ENCODE measurements around the gene PRSS50. TPM values are rescaled to one million over a fixed set of nuclear protein-coding genes. Genes with fewer than 3 reads are reported as not detected.

The PRSS50 gene
- total RNA-seq, 2 experiments from 2014 or later, result not detected

GRCh38 chr3:46676601-46677410 lies 40.9 kb downstream of the PRSS50 start:
- POLR2A ChIA-PET, result no interaction called here
- no peaks in the 10 kb centered on the region for H3K27me3 Mint-ChIP-seq (ENCODE audit: low read depth)
- no peaks in the 10 kb centered on the region for H3K4me1 Mint-ChIP-seq (ENCODE audit: low read depth)

DNA sequence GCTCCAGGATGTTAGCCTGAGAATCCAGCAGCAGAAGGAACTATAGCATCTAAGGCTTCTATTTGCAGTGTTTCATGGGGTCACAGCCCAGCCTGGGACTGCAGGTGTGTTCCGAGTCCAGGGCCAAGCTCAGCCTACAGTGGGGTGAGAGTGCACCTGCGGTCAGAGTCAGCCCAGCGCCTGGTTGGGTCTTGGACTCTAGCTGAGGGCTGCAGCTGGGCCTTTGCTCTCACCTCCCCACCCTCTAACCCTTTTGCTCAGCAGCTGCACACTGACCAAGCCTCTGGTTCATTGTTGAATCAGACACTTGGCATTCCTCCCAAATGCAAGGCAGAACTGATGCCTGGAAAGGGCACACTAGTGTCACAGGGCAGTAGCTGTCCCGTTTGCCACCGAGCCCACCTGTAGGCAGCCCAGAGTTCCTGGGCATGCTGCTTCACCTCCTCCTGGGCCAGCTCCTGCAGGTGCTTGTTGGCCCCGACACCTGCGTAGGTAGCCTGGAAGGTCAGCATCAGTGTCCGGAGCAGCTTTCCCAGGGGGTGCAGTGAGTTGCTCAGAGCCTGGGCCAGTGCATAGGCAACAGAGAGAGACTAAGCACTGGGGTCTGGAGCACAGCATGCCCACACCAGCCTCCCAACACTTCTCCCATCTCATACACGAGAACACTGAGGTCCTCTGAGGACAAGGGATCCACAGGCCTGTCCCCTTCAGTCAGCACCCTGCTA lies 41.7 kb downstream of the PRSS50 start:
- DNase-seq, result no peak
- H3K4me1 Mint-ChIP-seq (ENCODE audit: low read depth), result no peaks in the 10 kb centered on the region
- H3K9me3 Mint-ChIP-seq (ENCODE audit: insufficient read depth), result no peaks in the 10 kb centered on the region
- no peaks in the 10 kb centered on the region for H3K27me3 Mint-ChIP-seq (ENCODE audit: low read depth)
- no peak overlapping the region for H3K4me3 Mint-ChIP-seq
- ATAC-seq, result no peak
- no peaks in the 10 kb centered on the region for H3K36me3 Mint-ChIP-seq (ENCODE audit: low read depth)
- no peak overlapping the region for H3K27ac Mint-ChIP-seq
- ChIA-PET CTCF (interaction anchor here (0.9 kb wide), 1 partner anchor 187 kb away, joined by 5 read pairs; no protein-coding TSS in a partner anchor), POLR2A (no interaction called here)

More at GRCh38 chr3:46676601-46677410, 40.9 kb downstream of the PRSS50 start:
- ATAC-seq (no peak), DNase-seq (no peak)
- no peaks in the 10 kb centered on the region for H3K9me3 Mint-ChIP-seq (ENCODE audit: insufficient read depth)
- H3K27ac Mint-ChIP-seq, result no peak overlapping the region
- CTCF ChIA-PET, result interaction anchor here (0.9 kb wide), 1 partner anchor 188 kb away, joined by 5 read pairs; no protein-coding TSS in a partner anchor
- H3K36me3 Mint-ChIP-seq (ENCODE audit: low read depth), result no peaks in the 10 kb centered on the region
- H3K4me3 Mint-ChIP-seq, result no peak overlapping the region

DNA sequence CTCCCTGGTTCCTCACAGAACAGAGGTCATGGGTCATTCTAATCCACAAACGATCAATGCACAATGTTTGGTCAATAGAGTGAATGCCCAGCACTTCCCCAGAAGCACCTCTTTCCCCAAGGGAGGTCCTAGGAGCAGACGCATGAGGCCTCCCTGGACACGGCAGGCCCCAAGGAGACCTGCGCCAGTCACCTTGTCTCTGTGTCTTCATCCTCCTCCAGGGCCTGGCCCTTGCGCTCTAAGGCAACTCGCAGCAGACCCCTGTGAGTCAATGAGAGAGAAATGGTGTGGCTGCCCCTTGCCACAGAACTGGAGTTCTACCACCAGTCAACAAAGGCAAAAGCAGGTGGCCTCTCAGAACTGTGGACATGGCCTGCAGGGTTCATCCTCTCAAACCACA lies 42.2 kb downstream of the PRSS50 start:
- no peak overlapping the region for H3K4me3 Mint-ChIP-seq
- ATAC-seq, result no peak
- ChIA-PET POLR2A (no interaction called here), CTCF (interaction anchor here (0.9 kb wide), 1 partner anchor 187 kb away, joined by 5 read pairs; no protein-coding TSS in a partner anchor)
- no peaks in the 10 kb centered on the region for H3K27me3 Mint-ChIP-seq (ENCODE audit: low read depth)
- no peaks in the 10 kb centered on the region for H3K36me3 Mint-ChIP-seq (ENCODE audit: low read depth)
- H3K27ac Mint-ChIP-seq, result no peak overlapping the region
- H3K4me1 Mint-ChIP-seq (ENCODE audit: low read depth), result no peaks in the 10 kb centered on the region
- H3K9me3 Mint-ChIP-seq (ENCODE audit: insufficient read depth), result no peaks in the 10 kb centered on the region
- DNase-seq, result no peak

DNA sequence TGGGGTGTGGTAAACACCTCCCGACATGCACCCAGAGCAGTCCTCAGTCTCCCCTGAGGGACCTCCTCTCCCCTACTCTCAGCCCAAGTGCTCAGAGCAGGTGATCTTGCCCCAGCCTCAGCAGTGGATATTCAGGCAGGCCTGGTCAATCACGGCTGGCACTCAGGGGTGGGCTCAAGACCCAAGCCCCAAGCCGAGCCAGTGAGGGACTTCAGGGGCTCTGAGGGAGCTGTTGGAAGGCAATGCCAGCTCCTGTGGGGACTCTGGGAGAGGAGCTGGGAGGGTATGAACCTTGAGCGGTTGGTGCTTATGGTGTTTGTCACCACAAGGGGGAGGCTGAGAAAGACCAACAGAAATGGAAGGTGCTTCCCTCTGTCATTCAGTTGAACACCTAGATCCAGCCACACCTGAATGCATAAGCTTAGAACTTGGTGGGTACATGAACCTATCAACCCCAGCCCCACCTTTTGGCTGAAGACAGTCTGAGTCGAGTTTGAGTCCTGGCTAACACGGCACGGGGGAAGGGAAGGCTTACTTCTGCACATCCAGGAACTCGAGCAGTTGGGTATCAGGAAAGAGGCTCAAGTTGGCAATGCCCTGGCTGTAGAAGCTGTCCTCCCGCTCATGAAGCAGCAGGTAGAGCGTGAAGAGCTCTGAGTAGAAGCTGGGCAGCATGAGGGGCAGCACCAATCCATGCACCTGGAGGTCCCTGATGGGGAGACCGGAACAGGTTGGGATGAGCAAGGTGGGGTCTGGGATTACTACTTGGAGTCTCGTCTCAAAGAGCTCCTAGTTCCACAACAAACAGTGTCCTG lies 43.4 kb downstream of the PRSS50 start:
- Mint-ChIP-seq H3K36me3 (ENCODE audit: low read depth) (no peaks in the 10 kb centered on the region), H3K27me3 (ENCODE audit: low read depth) (no peaks in the 10 kb centered on the region), H3K9me3 (ENCODE audit: insufficient read depth) (no peaks in the 10 kb centered on the region), H3K4me3 (no peak overlapping the region), H3K4me1 (ENCODE audit: low read depth) (no peaks in the 10 kb centered on the region), H3K27ac (no peak overlapping the region)
- DNase-seq (no peak), ATAC-seq (no peak)
- ChIA-PET POLR2A (no interaction called here), CTCF (interaction anchor here (1.0 to 1.2 kb wide), 3 partner anchors 13 to 235 kb away, joined by 3 to 5 read pairs (median 4); no protein-coding TSS in a partner anchor)

DNA sequence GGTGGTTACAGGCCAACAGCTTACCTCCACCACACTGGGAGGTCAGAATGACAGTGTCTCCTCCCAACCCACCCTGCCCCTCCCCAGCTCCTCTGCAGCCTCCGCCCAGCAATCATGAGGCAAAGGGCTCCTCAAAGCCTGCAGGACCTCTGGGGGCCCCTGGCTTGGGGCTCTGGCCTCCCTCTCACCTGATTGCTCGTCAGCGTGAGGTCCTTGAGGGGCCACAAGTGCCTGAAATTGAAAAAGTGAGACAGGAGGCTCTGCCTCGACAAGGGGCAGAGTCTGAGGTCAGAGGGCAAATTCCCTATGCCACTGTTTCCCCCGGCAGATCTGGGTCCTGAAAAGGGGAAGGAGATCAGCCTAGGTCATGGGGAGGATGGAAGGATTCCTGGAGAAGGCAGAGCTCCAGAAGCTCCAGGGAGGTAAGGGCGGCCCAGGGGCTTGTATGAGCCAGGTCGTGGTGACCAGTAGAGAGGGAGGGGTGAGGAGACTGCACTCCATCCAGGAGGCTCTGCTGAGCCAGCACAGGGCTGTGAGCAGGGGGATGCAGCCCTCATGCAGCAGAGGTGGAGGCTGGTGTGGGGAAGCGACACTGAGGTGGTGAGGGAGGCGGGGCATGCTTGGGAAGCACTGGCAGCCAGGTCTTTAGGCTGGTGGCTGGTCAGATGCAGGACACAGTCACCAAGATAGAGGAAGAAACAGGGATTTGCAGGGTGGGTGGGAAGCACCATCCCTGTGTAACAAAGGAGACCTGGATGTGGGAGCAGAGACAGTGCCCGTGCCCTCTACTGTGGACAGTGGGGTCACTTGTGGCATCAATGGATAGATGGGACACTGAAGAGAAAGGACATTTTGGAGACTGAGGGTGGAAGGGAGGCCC lies 44.3 kb downstream of the PRSS50 start:
- POLR2A ChIA-PET, result no interaction called here
- DNase-seq, result no peak
- no peak overlapping the region for H3K27ac Mint-ChIP-seq

GRCh38 chr3:46672349-46672695 lies 45.3 kb downstream of the PRSS50 start:
- ChIA-PET POLR2A (no interaction called here), CTCF (no interaction called here)
- H3K4me3 Mint-ChIP-seq, result no peak overlapping the region
- no peaks in the 10 kb centered on the region for H3K9me3 Mint-ChIP-seq (ENCODE audit: insufficient read depth)
- ATAC-seq (no peak), DNase-seq (no peak)
- no peaks in the 10 kb centered on the region for H3K4me1 Mint-ChIP-seq (ENCODE audit: low read depth)
- no peaks in the 10 kb centered on the region for H3K27me3 Mint-ChIP-seq (ENCODE audit: low read depth)
- no peaks in the 10 kb centered on the region for H3K36me3 Mint-ChIP-seq (ENCODE audit: low read depth)
- H3K27ac Mint-ChIP-seq, result no peak overlapping the region

More for the DNA sequence above, 44.3 kb downstream of the PRSS50 start:
- Mint-ChIP-seq H3K27me3 (ENCODE audit: low read depth) (no peaks in the 10 kb centered on the region), H3K9me3 (ENCODE audit: insufficient read depth) (no peaks in the 10 kb centered on the region), H3K4me3 (no peak overlapping the region), H3K4me1 (ENCODE audit: low read depth) (no peaks in the 10 kb centered on the region), H3K36me3 (ENCODE audit: low read depth) (no peaks in the 10 kb centered on the region)
- no peak for ATAC-seq
- CTCF ChIA-PET, result interaction anchor here (1.2 kb wide), 1 partner anchor 236 kb away, joined by 4 read pairs; no protein-coding TSS in a partner anchor

DNA sequence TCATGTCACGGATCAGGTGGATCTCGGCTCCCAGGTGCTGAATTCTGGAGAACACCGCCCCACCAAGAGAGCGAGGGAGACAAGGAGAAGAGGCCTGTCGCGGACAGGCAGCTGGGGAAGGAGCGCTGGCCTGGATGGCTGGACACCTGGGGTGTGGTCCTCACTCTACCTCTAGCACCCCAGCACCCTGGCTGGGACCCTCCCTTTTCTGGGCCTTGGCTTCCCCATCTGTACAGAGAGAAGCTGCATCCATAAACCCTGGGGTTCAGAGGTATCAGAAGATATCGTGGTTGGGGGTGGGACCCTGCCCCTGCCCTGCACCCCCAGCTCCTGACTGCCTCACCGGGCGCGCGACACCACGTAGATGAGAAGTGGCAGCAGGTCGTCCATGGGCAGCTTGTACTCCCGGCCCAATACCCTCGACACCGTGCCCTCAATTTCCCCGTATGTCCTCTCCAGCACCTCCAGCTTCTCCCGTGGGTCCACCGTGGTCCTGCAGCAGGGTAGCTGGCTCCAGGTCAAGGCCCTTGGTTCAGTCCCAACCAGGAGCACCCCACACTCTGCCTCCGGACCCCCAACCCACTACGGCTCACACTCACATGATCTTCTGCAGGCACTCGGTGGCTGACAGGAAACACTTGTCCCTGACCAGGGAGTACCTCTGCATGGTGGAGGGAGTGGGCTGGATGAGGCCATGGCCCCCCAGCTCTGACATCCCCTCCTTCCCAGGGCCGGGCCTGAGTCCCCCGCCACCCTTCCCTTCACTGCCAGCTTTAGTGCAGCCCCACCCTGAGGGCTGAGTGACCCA lies 45.9 kb downstream of the PRSS50 start:
- Mint-ChIP-seq H3K27me3 (ENCODE audit: low read depth) (no peaks in the 10 kb centered on the region), H3K4me1 (ENCODE audit: low read depth) (no peaks in the 10 kb centered on the region), H3K36me3 (ENCODE audit: low read depth) (no peaks in the 10 kb centered on the region), H3K9me3 (ENCODE audit: insufficient read depth) (no peaks in the 10 kb centered on the region), H3K4me3 (no peak overlapping the region), H3K27ac (no peak overlapping the region)
- ATAC-seq (no peak), DNase-seq (no peak)
- ChIA-PET POLR2A (interaction anchor here (0.6 kb wide), 1 partner anchor 635 kb away, joined by 4 read pairs; no protein-coding TSS in a partner anchor), CTCF (no interaction called here)

GRCh38 chr3:46670891-46671427 lies 46.7 kb downstream of the PRSS50 start:
- no peak for DNase-seq
- POLR2A ChIA-PET, result no interaction called here
- H3K27ac Mint-ChIP-seq, result no peak overlapping the region
- H3K4me1 Mint-ChIP-seq (ENCODE audit: low read depth), result no peaks in the 10 kb centered on the region
- no peak overlapping the region for H3K4me3 Mint-ChIP-seq
- ATAC-seq, result no peak
- no peaks in the 10 kb centered on the region for H3K36me3 Mint-ChIP-seq (ENCODE audit: low read depth)
- CTCF ChIA-PET, result no interaction called here
- H3K9me3 Mint-ChIP-seq (ENCODE audit: insufficient read depth), result no peaks in the 10 kb centered on the region
- no peaks in the 10 kb centered on the region for H3K27me3 Mint-ChIP-seq (ENCODE audit: low read depth)

DNA sequence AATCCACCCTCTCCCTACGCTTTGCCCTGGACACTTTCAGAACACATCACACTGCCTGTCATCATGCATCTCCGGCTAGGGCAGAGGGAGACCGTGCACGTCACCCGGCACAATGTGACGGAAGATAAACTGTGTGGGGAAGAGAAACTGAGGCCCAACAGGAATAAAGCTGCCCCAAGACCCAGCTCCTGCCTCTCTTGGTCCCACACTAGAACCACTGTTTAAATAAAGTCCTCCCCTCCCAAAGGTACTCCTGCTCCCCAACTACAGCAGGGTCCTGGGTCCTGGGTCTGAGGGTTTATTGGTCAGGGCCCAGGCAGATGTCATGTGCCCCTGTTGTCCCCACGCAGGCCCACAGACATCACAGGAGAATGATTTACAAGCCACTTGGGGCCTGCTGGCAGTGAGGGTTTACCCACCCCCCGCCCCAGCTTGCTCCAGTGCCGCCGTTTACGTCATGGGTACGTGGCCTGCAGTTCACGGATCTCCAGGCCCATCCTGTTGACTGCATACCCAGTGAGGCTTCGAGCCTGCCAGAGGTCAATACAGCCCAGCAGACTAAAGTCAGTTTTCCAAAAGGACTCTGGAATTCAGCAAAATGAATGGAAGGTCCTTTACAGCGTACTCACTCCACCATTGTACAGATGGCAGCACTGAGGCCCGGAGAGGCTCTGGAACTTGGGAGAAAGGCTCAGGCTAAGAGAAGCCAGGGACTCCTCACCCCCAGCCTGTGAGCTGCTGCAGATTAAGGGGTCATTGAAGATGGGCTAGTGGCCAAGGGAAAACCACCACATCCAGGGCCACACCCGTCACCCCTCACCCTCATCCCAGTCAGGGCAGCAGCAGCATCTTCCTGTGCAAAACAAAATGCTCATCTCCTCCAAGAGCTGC lies 47.4 kb downstream of the PRSS50 start:
- ChIA-PET POLR2A (no interaction called here), CTCF (no interaction called here)
- Mint-ChIP-seq H3K4me1 (ENCODE audit: low read depth) (no peaks in the 10 kb centered on the region), H3K4me3 (no peak overlapping the region), H3K9me3 (ENCODE audit: insufficient read depth) (no peaks in the 10 kb centered on the region), H3K27me3 (ENCODE audit: low read depth) (no peaks in the 10 kb centered on the region), H3K36me3 (ENCODE audit: low read depth) (no peaks in the 10 kb centered on the region), H3K27ac (no peak overlapping the region)
- ATAC-seq (no peak), DNase-seq (no peak)

All from activated CD8-positive, alpha-beta T cell treated with anti-CD3 and anti-CD28 coated beads, Interleukin-2, amount 10 ng/mL, durations not matched to agents 7 days and 5 days (primary cell).